Renal cortex interstitium (tissue), 11 donors: Measurements from ENCODE around the gene CDCA7L. TPM values are rescaled to one million over a fixed set of nuclear protein-coding genes. Genes with fewer than 3 reads are reported as not detected.
A peak's percentile ranks its signal among the peaks of the same experiment; 100 is the strongest.
"Not testable (repeated sequence)": the region's sequence is repeated elsewhere in the genome, so short reads cannot be mapped to it uniquely, and the experiment has no call there.

Source experiments
- DNase-seq, 11 donors: peaks; one replicate each; pipeline ENCODE4 v3.0.0-alpha.2; 2013; ENCODE audit warnings: low read depth in 9 of 11, low spot score in 4 of 11; ENCODE audit errors: extremely low read depth in 1 of 11
- polyA plus RNA-seq, 3 donors: library from polyadenylated mRNA; unstranded; fragments of 120-200 nt; gene quantifications; one replicate each; pipeline ENCODE4 v1.2.1, GENCODE V29; 2013; ENCODE audit not compliant: insufficient read length in 3 of 3

CDCA7L gene
- polyA plus RNA-seq, 3 donors: 56.6 to 65.7 (median 57.0) TPM

GRCh38 chr7:21916176-21916575 lies 29.5 kb downstream of the CDCA7L start:
- DNase-seq: no peak

- DNase-seq: no peak
These were observed 30.6 kb downstream of the CDCA7L start for GRCh38 chr7:21915140-21915539.

- no peak for DNase-seq
These were observed 31.0 kb downstream of the CDCA7L start for GRCh38 chr7:21914671-21915070.

GRCh38 chr7:21912931-21913780 lies 32.5 kb downstream of the CDCA7L start:
- DNase-seq: no peak

GRCh38 chr7:21912305-21912704 lies 33.4 kb downstream of the CDCA7L start:
- DNase-seq: no peak

GRCh38 chr7:21911341-21911875 lies 34.3 kb downstream of the CDCA7L start:
- no peak for DNase-seq

- no peak for DNase-seq
These were observed 35.4 kb downstream of the CDCA7L start for GRCh38 chr7:21910253-21910652.

GRCh38 chr7:21908746-21909145 lies 37.0 kb downstream of the CDCA7L start:
- DNase-seq: no peak

GRCh38 chr7:21903020-21903786 lies 42.5 kb downstream of the CDCA7L start:
- no peak for DNase-seq

- DNase-seq: no peak
These were observed 43.5 kb downstream of the CDCA7L start for GRCh38 chr7:21902240-21902639.

GRCh38 chr7:21898265-21898930 lies 47.3 kb downstream of the CDCA7L start:
- DNase-seq: no peak

- DNase-seq: no peak
These were observed 52.3 kb downstream of the CDCA7L start for GRCh38 chr7:21893401-21893800.

GRCh38 chr7:21891291-21891690 lies 54.4 kb downstream of the CDCA7L start:
- DNase-seq: peak; percentile 22 to 60 (median 39)

GRCh38 chr7:21887779-21888178 lies 57.9 kb downstream of the CDCA7L start:
- no peak for DNase-seq

- no peak for DNase-seq
These were observed 58.3 kb downstream of the CDCA7L start for GRCh38 chr7:21887353-21887752.

- DNase-seq: peak in 1 of 11 donors; percentile 27
These were observed 59.3 kb downstream of the CDCA7L start for GRCh38 chr7:21886396-21886795.

- DNase-seq: no peak
These were observed 61.2 kb downstream of the CDCA7L start for GRCh38 chr7:21884496-21884895.

GRCh38 chr7:21883501-21883900 lies 62.2 kb downstream of the CDCA7L start:
- DNase-seq: not testable (repeated sequence)

GRCh38 chr7:21883069-21883468 lies 62.6 kb downstream of the CDCA7L start:
- DNase-seq: no peak
